Endothelial cell of umbilical vein (primary cell): ENCODE measurements around the gene TAF3. TPM values are rescaled to one million over a fixed set of nuclear protein-coding genes. Genes with fewer than 3 reads are reported as not detected.

ENCODE experiments used
- BruUV-seq: library from RNA; stranded (reverse); fragments of 400-500 nt; replicated peaks from 2 replicates; lab custom pipeline; 2021; lab: Mats Ljungman, UMichigan
- CTCF ChIA-PET: fragments of 300-600, 350-600 bp; sonication (Branson Sonifier 250); formaldehyde crosslinking; loops from one replicate; lab custom pipeline; 2021; ENCODE audit warnings: antibody characterized with exemption, inconsistent platforms; lab: Charles Lee
- POLR2A ChIA-PET: fragments of 300-600, 350-600 bp; sonication (Branson Sonifier 250); formaldehyde crosslinking; loops from one replicate; lab custom pipeline; 2021; ENCODE audit warnings: antibody characterized with exemption, inconsistent platforms; lab: Charles Lee
- DNase-seq: peaks from one replicate; pipeline ENCODE4 v3.0.0-alpha.2; 2011; ENCODE audit warnings: low read depth, low spot score
- FAIRE-seq: peaks from 2 replicates; lab custom pipeline; 2011; peaks lifted over from hg19 to GRCh38; lab: Jason Lieb, UNC
- H2AFZ ChIP-seq: 2 replicates; pipeline ENCODE4 v1.6.0; 2012; ENCODE audit warnings: low read depth, low read length, control low read depth, inconsistent platforms
- H3K27ac ChIP-seq: 2 replicates; pipeline ENCODE4 v1.5.1; 2011; ENCODE audit warnings: low read depth, mild to moderate bottlenecking, control low read depth, low read length, moderate library complexity; ENCODE audit not compliant: insufficient read depth
- H3K27me3 ChIP-seq, 2 experiments: 2 replicates each; pipeline versions ENCODE4 v1.6.0 to v1.6.1; 2011; ENCODE audit warnings: low read length in 2 of 2, mixed read lengths in 1 of 2; ENCODE audit not compliant: control insufficient read depth in 2 of 2, insufficient read depth in 2 of 2
- H3K36me3 ChIP-seq, 2 experiments: 2 replicates in 1 of 2; 3 replicates in 1 of 2; pipeline ENCODE4 v1.5.1; 2011; ENCODE audit warnings: low read length in 2 of 2, mild to moderate bottlenecking in 1 of 2, moderate library complexity in 1 of 2; ENCODE audit not compliant: control insufficient read depth in 2 of 2, insufficient read depth in 2 of 2; ENCODE audit errors: extremely low read depth in 1 of 2
- H3K4me1 ChIP-seq: 3 replicates; pipeline ENCODE4 v1.5.1; 2011; ENCODE audit warnings: mild to moderate bottlenecking, low read length; ENCODE audit not compliant: control insufficient read depth, insufficient read depth; ENCODE audit errors: extremely low read depth
- H3K4me2 ChIP-seq: 2 replicates; pipeline ENCODE4 v1.6.1; 2011; ENCODE audit warnings: low read length, control low read depth, mixed read lengths; ENCODE audit not compliant: insufficient read depth
- H3K4me3 ChIP-seq, 3 experiments: fragments of 200-600 bp in 1 of 3; sonication (generic), shearing (Covaris generic) in 1 of 3; replicated peaks in 1 of 3; 2 replicates each; pipeline ENCODE4 v1.5.1; 2011 to 2016; ENCODE audit warnings: control low read depth in 3 of 3, low read length in 3 of 3, mild to moderate bottlenecking in 2 of 3, inconsistent platforms in 1 of 3, low read depth in 1 of 3, moderate library complexity in 1 of 3; ENCODE audit not compliant: insufficient read depth in 1 of 3
- H3K79me2 ChIP-seq: 2 replicates; pipeline ENCODE4 v1.6.0; 2012; ENCODE audit warnings: low read length, inconsistent platforms; ENCODE audit not compliant: control insufficient read depth, insufficient read depth
- H3K9ac ChIP-seq: replicated peaks from 2 replicates; pipeline ENCODE3; 2011; ENCODE audit warnings: low read length, control low read depth; ENCODE audit not compliant: insufficient read depth; ENCODE audit errors: extremely low read depth
- H3K9me1 ChIP-seq: replicated peaks from 3 replicates; pipeline ENCODE4 v1.6.0; 2011; ENCODE audit warnings: mild to moderate bottlenecking, low read length; ENCODE audit not compliant: control insufficient read depth, insufficient read depth; ENCODE audit errors: extremely low read depth
- H3K9me3 ChIP-seq: replicated peaks from 2 replicates; pipeline ENCODE4 v1.5.1; 2012; ENCODE audit warnings: low read length, inconsistent platforms; ENCODE audit not compliant: control insufficient read depth, insufficient read depth
- H4K20me1 ChIP-seq: replicated peaks from 2 replicates; pipeline ENCODE3; 2011; ENCODE audit warnings: mild to moderate bottlenecking, low read length; ENCODE audit not compliant: control insufficient read depth, insufficient read depth; ENCODE audit errors: extremely low read depth
- CTCF ChIP-seq, 2 donors: IDR thresholded peaks; 1 replicate in 1 of 2; 2 replicates in 1 of 2; pipeline ENCODE4 v1.5.1; 2011; ENCODE audit warnings: low read length in 2 of 2, mild to moderate bottlenecking in 2 of 2, moderate library complexity in 2 of 2, control low read depth in 1 of 2, inconsistent platforms in 1 of 2, low read depth in 1 of 2; ENCODE audit not compliant: insufficient read depth in 1 of 2; ENCODE audit errors: extremely low read depth in 1 of 2
- EZH2 ChIP-seq: IDR thresholded peaks from 2 replicates; pipeline ENCODE4 v1.6.1; 2012; ENCODE audit warnings: borderline replicate concordance, low read depth, mild to moderate bottlenecking, moderate library complexity, low read length, inconsistent platforms; ENCODE audit not compliant: severe bottlenecking
- FOS ChIP-seq: IDR thresholded peaks from 2 replicates; pipeline ENCODE4 v1.6.1; 2011; ENCODE audit warnings: mild to moderate bottlenecking, low read length, moderate library complexity, borderline replicate concordance; ENCODE audit not compliant: insufficient read depth
- GATA2 ChIP-seq: IDR thresholded peaks from 2 replicates; pipeline ENCODE4 v1.7.0; 2011; ENCODE audit warnings: low read depth, mild to moderate bottlenecking, moderate library complexity, mixed read lengths, low read length; ENCODE audit not compliant: insufficient read length, insufficient read depth
- JUN ChIP-seq: IDR thresholded peaks from 2 replicates; pipeline ENCODE4 v1.6.1; 2011; ENCODE audit warnings: borderline replicate concordance, low read depth; ENCODE audit not compliant: insufficient read length, insufficient read depth
- MYC ChIP-seq: IDR thresholded peaks from one replicate; pipeline ENCODE4 v1.6.1; 2011; ENCODE audit warnings: mild to moderate bottlenecking, low read depth, low read length
- POLR2A ChIP-seq: IDR thresholded peaks from 2 replicates; pipeline ENCODE4 v1.6.1; 2012; ENCODE audit warnings: low read depth, mild to moderate bottlenecking, control low read depth, low read length
- POLR2AphosphoS5 ChIP-seq: IDR thresholded peaks from 2 replicates; pipeline ENCODE4 v1.6.1; 2012; ENCODE audit warnings: low read depth, mild to moderate bottlenecking, control low read depth, low read length, moderate library complexity; ENCODE audit not compliant: insufficient read depth
- dilution Hi-C: fragments of 300-500 bp; cut with MboI; formaldehyde crosslinking; loops from one replicate; pipeline ENCODE4 v1.15.0; 2019; ENCODE audit warnings: low sequenced_read_pairs; ENCODE audit not compliant: extremely low pct_ligation_motif_present
- intact Hi-C: fragments of 100-400 bp; cut with micrococcal nuclease; formaldehyde crosslinking; loops from one replicate; pipeline ENCODE4 v1.10.0; 2022
- polyA plus RNA-seq, 4 experiments: library from polyadenylated mRNA; depleted of rRNA in 3 of 4; stranded (reverse) in 3 of 4; unstranded in 1 of 4; fragments of >200 nt; gene quantifications; 2 replicates each; pipeline versions ENCODE4 v1.2.1 to v1.2.3, GENCODE V29; 2011 to 2012; ENCODE audit warnings: missing spikeins in 1 of 4
- total RNA-seq: library from RNA; stranded (reverse); gene quantifications from 2 replicates; pipeline ENCODE4 v1.2.3, GENCODE V29; 2021
- TF ChIP-seq, protein P1 (sequence below): IDR thresholded peaks from 2 replicates; pipeline ENCODE4 v1.6.1; 2011; ENCODE audit not compliant: insufficient read depth, insufficient read length

TAF3 gene
- total and polyA plus RNA-seq, 2 donors (not counting 3 experiments of a cell fraction or from before 2014, with no cell fraction given): 2.4 to 10.5 TPM

DNA sequence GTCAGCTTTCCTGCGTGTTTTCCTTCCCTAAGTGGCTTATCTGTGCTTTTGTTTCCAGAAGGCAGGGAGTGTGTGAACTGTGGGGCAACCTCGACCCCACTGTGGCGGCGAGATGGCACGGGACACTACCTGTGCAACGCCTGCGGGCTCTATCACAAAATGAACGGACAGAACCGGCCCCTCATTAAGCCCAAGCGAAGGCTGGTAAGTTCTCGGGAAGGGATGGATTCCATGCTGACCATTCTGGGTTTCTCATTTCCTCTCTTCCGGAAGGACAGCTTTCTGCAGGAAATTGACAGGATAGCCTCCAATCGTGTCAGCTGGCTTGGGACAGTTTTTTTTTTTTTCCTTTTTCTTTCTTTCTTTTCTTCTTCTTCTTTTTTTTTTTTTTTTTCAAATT is 245.6 kb downstream of the TAF3 start:
- dilution Hi-C loops: no loop called here
- no TSS peak for BruUV-seq
- peak overlapping the region; percentile 56 for H3K9ac ChIP-seq
- FAIRE-seq (peak; percentile 88), DNase-seq (peak; percentile 63)
- H3K27ac ChIP-seq: peak overlapping the region; percentile 83
- H3K4me1 ChIP-seq: peaks cover 76% of the 10 kb centered on the region
- H2AFZ ChIP-seq: peak overlapping the region; percentile 40
- peak overlapping the region; percentile 89 for H3K4me2 ChIP-seq
- no peaks in the 10 kb centered on the region for H3K9me3 ChIP-seq
- no peaks in the 10 kb centered on the region for H3K9me1 ChIP-seq
- intact Hi-C loops: no loop called here
- ChIA-PET CTCF (interaction anchor here (1.2 kb wide), 1 partner anchor 93 kb away, joined by 3 read pairs; no protein-coding TSS in a partner anchor), POLR2A (interaction anchor here (0.6 kb wide), 1 partner anchor 109 kb away, joined by 4 read pairs; no protein-coding TSS in a partner anchor)
- TF ChIP-seq GATA2 (peak; percentile 52), JUN (no peak), FOS (peak; percentile 17)
- H4K20me1 ChIP-seq: no peaks in the 10 kb centered on the region
- no peaks in the 10 kb centered on the region for H3K27me3 ChIP-seq
- peaks cover 73% of the 10 kb centered on the region for H3K79me2 ChIP-seq
- H3K36me3 ChIP-seq: peaks cover 11 to 28% of the 10 kb centered on the region in 2 experiments
- H3K4me3 ChIP-seq: peak overlapping the region in 1 of 3 experiments; percentile 42

- no peak overlapping the region for H3K4me3 ChIP-seq
- FAIRE-seq (no peak), DNase-seq (peak; percentile 60)
- peak overlapping the region; percentile 83 for H3K27ac ChIP-seq
- BruUV-seq: no TSS peak
- no peak overlapping the region for H3K9ac ChIP-seq
- H2AFZ ChIP-seq: no peak overlapping the region
- H3K27me3 ChIP-seq: no peaks in the 10 kb centered on the region
- intact Hi-C loops (no loop called here), dilution Hi-C loops (no loop called here)
- peaks cover 14 to 30% of the 10 kb centered on the region in 2 experiments for H3K36me3 ChIP-seq
- ChIA-PET CTCF (interaction anchor here (1.2 kb wide), 1 partner anchor 94 kb away, joined by 3 read pairs; no protein-coding TSS in a partner anchor), POLR2A (no interaction called here)
- H3K4me2 ChIP-seq: peak overlapping the region; percentile 89
- H3K9me3 ChIP-seq: no peaks in the 10 kb centered on the region
- peaks cover 72% of the 10 kb centered on the region for H3K79me2 ChIP-seq
- TF ChIP-seq GATA2 (no peak), FOS (no peak), JUN (no peak), EZH2 (no peak), POLR2AphosphoS5 (no peak), MYC (no peak), CTCF (IDR thresholded peaks at IDR 0.05; ENCODE audit: extremely low read depth in 1 of 2, insufficient read depth in 1 of 2, low read depth in 1 of 2, low read length in 2 of 2) (no peak), POLR2A (no peak)
- TF ChIP-seq, protein P1, sequence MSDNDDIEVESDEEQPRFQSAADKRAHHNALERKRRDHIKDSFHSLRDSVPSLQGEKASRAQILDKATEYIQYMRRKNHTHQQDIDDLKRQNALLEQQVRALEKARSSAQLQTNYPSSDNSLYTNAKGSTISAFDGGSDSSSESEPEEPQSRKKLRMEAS: no peak
- no peaks in the 10 kb centered on the region for H4K20me1 ChIP-seq
- H3K4me1 ChIP-seq: peaks cover 71% of the 10 kb centered on the region
- no peaks in the 10 kb centered on the region for H3K9me1 ChIP-seq
These were observed 246.1 kb downstream of the TAF3 start for GRCh38 chr10:8064436-8064835.
